Activated naive CD8-positive, alpha-beta T cell treated with anti-CD3 and anti-CD28 coated beads, Interleukin-2, amount 10 ng/mL, durations not matched to agents 7 days and 5 days (primary cell): ENCODE data around the gene SBK1. TPM values are rescaled to one million over a fixed set of nuclear protein-coding genes. Genes with fewer than 3 reads are reported as not detected.
"Not testable (repeated sequence)": the region's sequence is repeated elsewhere in the genome, so short reads cannot be mapped to it uniquely, and the experiment has no call there.

Source experiments
- ATAC-seq: fragments of 150-1000 bp; cut with Tn5 transposase; one replicate; pipeline ENCODE4 v1.10.0; 2021; ENCODE audit warnings: low read depth, moderate library complexity
- POLR2A ChIA-PET: fragments of 350-600 bp; sonication (Branson Sonifier 250); formaldehyde crosslinking; loops from one replicate; lab custom pipeline; 2021; ENCODE audit warnings: antibody characterized with exemption; lab: Charles Lee
- DNase-seq: peaks from one replicate; pipeline ENCODE4 v3.0.0; 2021
- H3K27ac Mint-ChIP-seq: one replicate; pipeline ENCODE4 v1.8.0; 2022; ENCODE audit warnings: mild to moderate bottlenecking, mixed read lengths
- H3K27me3 Mint-ChIP-seq: one replicate; pipeline ENCODE4 v1.8.0; 2022; ENCODE audit warnings: mild to moderate bottlenecking, moderate library complexity, mixed read lengths
- H3K36me3 Mint-ChIP-seq: one replicate; pipeline ENCODE4 v1.8.0; 2021; ENCODE audit warnings: mild to moderate bottlenecking, mixed read lengths
- H3K4me1 Mint-ChIP-seq: one replicate; pipeline ENCODE4 v1.8.0; 2021; ENCODE audit warnings: mixed read lengths
- H3K4me3 Mint-ChIP-seq: one replicate; pipeline ENCODE4 v1.8.0; 2022; ENCODE audit warnings: mild to moderate bottlenecking, moderate library complexity, mixed read lengths
- H3K9me3 Mint-ChIP-seq: one replicate; pipeline ENCODE4 v1.8.0; 2021; ENCODE audit warnings: mixed read lengths
- total RNA-seq, 2 experiments: library from RNA; stranded (reverse); gene quantifications; one replicate each; pipeline ENCODE4 v1.2.3, GENCODE V29; 2021

The SBK1 gene
- total RNA-seq, 2 experiments from 2014 or later: 15.9 TPM

GRCh38 chr16:28317040-28317880 is 24.9 kb downstream of the SBK1 start:
- Mint-ChIP-seq H3K4me3 (no peak overlapping the region), H3K27ac (peak overlapping the region; percentile 56), H3K27me3 (no peaks in the 10 kb centered on the region), H3K4me1 (peaks cover 8% of the 10 kb centered on the region), H3K9me3 (no peaks in the 10 kb centered on the region), H3K36me3 (peaks cover 3% of the 10 kb centered on the region)
- POLR2A ChIA-PET: interaction anchor here (0.6 to 1.9 kb wide), 4 partner anchors 24 to 40 kb away, joined by 3 to 7 read pairs (median 4); no protein-coding TSS in a partner anchor
- peak; percentile 66 for ATAC-seq
- DNase-seq: peak; percentile 79

- peaks cover 2% of the 10 kb centered on the region for H3K36me3 Mint-ChIP-seq
- H3K4me3 Mint-ChIP-seq: no peak overlapping the region
- DNase-seq (no peak), ATAC-seq (no peak)
- H3K4me1 Mint-ChIP-seq: peaks cover 5% of the 10 kb centered on the region
- H3K27me3 Mint-ChIP-seq: no peaks in the 10 kb centered on the region
- H3K9me3 Mint-ChIP-seq: no peaks in the 10 kb centered on the region
- H3K27ac Mint-ChIP-seq: no peak overlapping the region
- POLR2A ChIA-PET: interaction anchor here (1.0 to 1.9 kb wide), 4 partner anchors 37 to 41 kb away, joined by 3 to 7 read pairs (median 3); no protein-coding TSS in a partner anchor
Observed at GRCh38 chr16:28318042-28318744, 25.9 kb downstream of the SBK1 start.

- Mint-ChIP-seq H3K4me3 (no peak overlapping the region), H3K4me1 (peaks cover 5% of the 10 kb centered on the region), H3K36me3 (no peaks in the 10 kb centered on the region), H3K27ac (no peak overlapping the region), H3K9me3 (no peaks in the 10 kb centered on the region), H3K27me3 (no peaks in the 10 kb centered on the region)
- DNase-seq: no peak
- POLR2A ChIA-PET: interaction anchor here (1.1 kb wide), 1 partner anchor 42 kb away, joined by 3 read pairs; no protein-coding TSS in a partner anchor
- no peak for ATAC-seq
Observed at GRCh38 chr16:28319476-28320022, 27.2 kb downstream of the SBK1 start.

- H3K36me3 Mint-ChIP-seq: no peaks in the 10 kb centered on the region
- POLR2A ChIA-PET: no interaction called here
- peaks cover 5% of the 10 kb centered on the region for H3K4me1 Mint-ChIP-seq
Observed at GRCh38 chr16:28320023-28320561, 27.8 kb downstream of the SBK1 start.

GRCh38 chr16:28320741-28321140 is 28.4 kb downstream of the SBK1 start:
- H3K9me3 Mint-ChIP-seq: no peaks in the 10 kb centered on the region
- peaks cover 5% of the 10 kb centered on the region for H3K4me1 Mint-ChIP-seq
- H3K27ac Mint-ChIP-seq: no peak overlapping the region
- no peak overlapping the region for H3K4me3 Mint-ChIP-seq
- POLR2A ChIA-PET: interaction anchor here (1.3 kb wide), 1 partner anchor 173 kb away, joined by 4 read pairs; the partner anchor contains the start of gene APOBR
- H3K36me3 Mint-ChIP-seq: no peaks in the 10 kb centered on the region
- DNase-seq (no peak), ATAC-seq (no peak)
- H3K27me3 Mint-ChIP-seq: no peaks in the 10 kb centered on the region

More at GRCh38 chr16:28320023-28320561, 27.8 kb downstream of the SBK1 start:
- DNase-seq: no peak
- ATAC-seq: no peak
- Mint-ChIP-seq H3K4me3 (no peak overlapping the region), H3K9me3 (no peaks in the 10 kb centered on the region), H3K27me3 (no peaks in the 10 kb centered on the region), H3K27ac (no peak overlapping the region)

- ATAC-seq (peak; percentile 62), DNase-seq (peak; percentile 72)
- Mint-ChIP-seq H3K27me3 (no peaks in the 10 kb centered on the region), H3K4me3 (no peak overlapping the region), H3K27ac (no peak overlapping the region), H3K4me1 (peaks cover 5% of the 10 kb centered on the region), H3K9me3 (no peaks in the 10 kb centered on the region), H3K36me3 (no peaks in the 10 kb centered on the region)
- POLR2A ChIA-PET: interaction anchor here (0.6 to 1.3 kb wide), 3 partner anchors 29 to 172 kb away, joined by 3 to 4 read pairs (median 3); partner anchors contain the start of gene APOBR
Observed at GRCh38 chr16:28321700-28322411, 29.5 kb downstream of the SBK1 start.

- Mint-ChIP-seq H3K27ac (no peak overlapping the region), H3K9me3 (no peaks in the 10 kb centered on the region), H3K4me3 (no peak overlapping the region), H3K27me3 (no peaks in the 10 kb centered on the region), H3K36me3 (no peaks in the 10 kb centered on the region), H3K4me1 (peaks cover 8% of the 10 kb centered on the region)
- DNase-seq: no peak
- ATAC-seq: no peak
- POLR2A ChIA-PET: no interaction called here
Observed at GRCh38 chr16:28324235-28324886, 32.0 kb downstream of the SBK1 start.

GRCh38 chr16:28324887-28325279 is 32.6 kb downstream of the SBK1 start:
- H3K4me3 Mint-ChIP-seq: no peak overlapping the region
- H3K27me3 Mint-ChIP-seq: no peaks in the 10 kb centered on the region
- H3K4me1 Mint-ChIP-seq: peaks cover 8% of the 10 kb centered on the region
- ATAC-seq: no peak
- no peak for DNase-seq
- POLR2A ChIA-PET: no interaction called here
- no peak overlapping the region for H3K27ac Mint-ChIP-seq
- no peaks in the 10 kb centered on the region for H3K9me3 Mint-ChIP-seq
- no peaks in the 10 kb centered on the region for H3K36me3 Mint-ChIP-seq

GRCh38 chr16:28326881-28327610 is 34.7 kb downstream of the SBK1 start:
- Mint-ChIP-seq H3K27me3 (no peaks in the 10 kb centered on the region), H3K4me1 (peaks cover 7% of the 10 kb centered on the region), H3K27ac (no peak overlapping the region), H3K36me3 (no peaks in the 10 kb centered on the region), H3K4me3 (no peak overlapping the region), H3K9me3 (no peaks in the 10 kb centered on the region)
- ATAC-seq (peak; percentile 88), DNase-seq (peak; percentile 76)
- POLR2A ChIA-PET: no interaction called here

GRCh38 chr16:28330232-28330631 is 37.9 kb downstream of the SBK1 start:
- H3K4me3 Mint-ChIP-seq, DNase-seq, H3K4me1 Mint-ChIP-seq, H3K27ac Mint-ChIP-seq, H3K36me3 Mint-ChIP-seq, H3K9me3 Mint-ChIP-seq, H3K27me3 Mint-ChIP-seq: not testable (repeated sequence)
- POLR2A ChIA-PET: interaction anchor here (0.5 kb wide), 1 partner anchor 22 kb away, joined by 6 read pairs; no protein-coding TSS in a partner anchor
- ATAC-seq: peak; percentile 76

GRCh38 chr16:28330981-28331380 is 38.7 kb downstream of the SBK1 start:
- H3K27me3 Mint-ChIP-seq, H3K27ac Mint-ChIP-seq, ATAC-seq, H3K4me3 Mint-ChIP-seq, POLR2A ChIA-PET, DNase-seq, H3K36me3 Mint-ChIP-seq, H3K9me3 Mint-ChIP-seq, H3K4me1 Mint-ChIP-seq: not testable (repeated sequence)

- H3K9me3 Mint-ChIP-seq, H3K27me3 Mint-ChIP-seq, DNase-seq, H3K4me3 Mint-ChIP-seq, H3K36me3 Mint-ChIP-seq, ATAC-seq, H3K4me1 Mint-ChIP-seq, POLR2A ChIA-PET, H3K27ac Mint-ChIP-seq: not testable (repeated sequence)
Observed at GRCh38 chr16:28332632-28333031, 40.3 kb downstream of the SBK1 start.
